IgD-negative memory B cell (primary cell): Measurements from ENCODE around the gene CLEC16A. TPM values are rescaled to one million over a fixed set of nuclear protein-coding genes. Genes with fewer than 3 reads are reported as not detected.

ENCODE experiments used
- H3K27ac Mint-ChIP-seq, 3 donors: one replicate each; pipeline ENCODE4 v1.8.0; 2020 to 2022; ENCODE audit warnings: mild to moderate bottlenecking in 3 of 3, mixed read lengths in 3 of 3, moderate library complexity in 1 of 3
- H3K27me3 Mint-ChIP-seq: one replicate; pipeline ENCODE4 v1.8.0; 2021; ENCODE audit warnings: mixed read lengths
- H3K36me3 Mint-ChIP-seq: one replicate; pipeline ENCODE4 v1.8.0; 2020; ENCODE audit warnings: mild to moderate bottlenecking, mixed read lengths
- H3K4me1 Mint-ChIP-seq, 3 donors: one replicate each; pipeline ENCODE4 v1.8.0; 2020 to 2022; ENCODE audit warnings: mixed read lengths in 3 of 3, mild to moderate bottlenecking in 1 of 3
- H3K4me3 Mint-ChIP-seq, 4 donors: one replicate each; pipeline ENCODE4 v1.8.0; 2020 to 2022; ENCODE audit warnings: mild to moderate bottlenecking in 4 of 4, mixed read lengths in 4 of 4, moderate library complexity in 3 of 4
- H3K9me3 Mint-ChIP-seq, 3 donors: one replicate each; pipeline ENCODE4 v1.8.0; 2020 to 2021; ENCODE audit warnings: mixed read lengths in 3 of 3, mild to moderate bottlenecking in 1 of 3
- polyA plus RNA-seq: library from polyadenylated mRNA; unstranded; fragments of 300-500 nt; fragmentation: Illumina TruSeq; gene quantifications from one replicate; pipeline ENCODE4 v1.2.3, GENCODE V29; 2021

CLEC16A gene
- polyA plus RNA-seq, 1 donor from 2014 or later = 21.1 TPM

GRCh38 chr16:11165894-11166665, 221.7 kb downstream of the CLEC16A start:
- H3K4me1 Mint-ChIP-seq = peaks cover 0 to 3% (median 0%) of the 10 kb centered on the region in 3 donors
- no peaks in the 10 kb centered on the region for H3K27me3 Mint-ChIP-seq
- H3K9me3 Mint-ChIP-seq = no peaks in the 10 kb centered on the region
- H3K27ac Mint-ChIP-seq = no peak overlapping the region
- H3K36me3 Mint-ChIP-seq = peaks cover 12% of the 10 kb centered on the region
- no peak overlapping the region for H3K4me3 Mint-ChIP-seq

- Mint-ChIP-seq H3K4me3 (no peak overlapping the region), H3K4me1 (peaks cover 0 to 6% (median 3%) of the 10 kb centered on the region in 3 donors), H3K9me3 (no peaks in the 10 kb centered on the region), H3K27ac (no peak overlapping the region), H3K36me3 (peaks cover 11% of the 10 kb centered on the region), H3K27me3 (no peaks in the 10 kb centered on the region)
Measured at GRCh38 chr16:11167581-11167980, 223.2 kb downstream of the CLEC16A start.

GRCh38 chr16:11168386-11169051, 224.2 kb downstream of the CLEC16A start:
- Mint-ChIP-seq H3K36me3 (peaks cover 16% of the 10 kb centered on the region), H3K4me3 (no peak overlapping the region), H3K27ac (peak overlapping the region in 1 of 3 donors; percentile 47)

GRCh38 chr16:11169641-11170040, 225.3 kb downstream of the CLEC16A start:
- Mint-ChIP-seq H3K27ac (no peak overlapping the region), H3K36me3 (peaks cover 18% of the 10 kb centered on the region), H3K9me3 (no peaks in the 10 kb centered on the region), H3K4me1 (peaks cover 0 to 12% (median 4%) of the 10 kb centered on the region in 3 donors), H3K4me3 (peak overlapping the region in 1 of 4 donors; percentile 12), H3K27me3 (no peaks in the 10 kb centered on the region)

More at GRCh38 chr16:11168386-11169051, 224.2 kb downstream of the CLEC16A start:
- Mint-ChIP-seq H3K9me3 (no peaks in the 10 kb centered on the region), H3K4me1 (peaks cover 0 to 9% (median 3%) of the 10 kb centered on the region in 3 donors), H3K27me3 (no peaks in the 10 kb centered on the region)

GRCh38 chr16:11170201-11170600, 225.8 kb downstream of the CLEC16A start:
- H3K36me3 Mint-ChIP-seq = peaks cover 21% of the 10 kb centered on the region
- H3K27me3 Mint-ChIP-seq = no peaks in the 10 kb centered on the region
- peaks cover under 1 to 17% (median 7%) of the 10 kb centered on the region in 3 donors for H3K4me1 Mint-ChIP-seq
- no peak overlapping the region for H3K4me3 Mint-ChIP-seq
- H3K27ac Mint-ChIP-seq = peak overlapping the region in 1 of 3 donors; percentile 81
- H3K9me3 Mint-ChIP-seq = no peaks in the 10 kb centered on the region

GRCh38 chr16:11170696-11171447, 226.5 kb downstream of the CLEC16A start:
- Mint-ChIP-seq H3K9me3 (no peaks in the 10 kb centered on the region), H3K4me3 (no peak overlapping the region), H3K27me3 (no peaks in the 10 kb centered on the region), H3K4me1 (peaks cover 8 to 20% (median 14%) of the 10 kb centered on the region in 3 donors), H3K36me3 (peaks cover 20% of the 10 kb centered on the region), H3K27ac (peak overlapping the region in 1 of 3 donors; percentile 81)

DNA sequence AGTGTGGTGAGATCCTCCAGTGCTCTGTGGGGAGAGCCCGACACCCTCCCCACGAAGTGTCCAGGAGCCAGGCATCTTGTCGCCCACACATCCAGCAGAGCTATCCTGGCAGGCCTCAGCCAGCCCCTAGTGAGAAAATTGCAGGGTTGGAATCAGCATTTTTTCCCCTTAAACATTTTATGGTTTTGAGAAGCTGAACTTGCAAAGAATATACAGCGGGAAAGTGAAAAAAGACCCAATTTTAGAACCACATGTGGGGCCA, 227.0 kb downstream of the CLEC16A start:
- H3K4me3 Mint-ChIP-seq = no peak overlapping the region

DNA sequence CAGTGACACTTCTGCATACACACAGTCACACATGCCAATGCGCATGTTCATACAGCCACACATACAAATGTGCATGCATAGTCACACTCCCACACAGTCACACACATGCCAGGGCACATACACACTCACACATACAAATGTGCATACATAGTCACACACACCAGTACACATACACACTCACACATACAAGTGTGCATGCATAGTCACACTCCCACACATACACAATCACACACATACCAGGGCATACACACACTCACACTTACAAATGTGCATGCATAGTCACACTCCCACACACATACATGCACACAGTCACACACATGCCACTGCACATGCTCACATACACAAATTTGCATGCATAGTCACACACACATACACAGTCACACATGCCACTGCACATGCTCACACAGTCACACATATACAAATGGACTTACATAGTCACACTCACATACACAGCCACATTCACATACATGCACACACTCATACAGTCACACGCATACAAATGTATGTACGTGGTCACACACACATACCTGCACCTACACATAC, 227.5 kb downstream of the CLEC16A start:
- H3K4me1 Mint-ChIP-seq = peaks cover 9 to 22% (median 20%) of the 10 kb centered on the region in 3 donors
- no peak overlapping the region for H3K4me3 Mint-ChIP-seq
- H3K9me3 Mint-ChIP-seq = no peaks in the 10 kb centered on the region
- no peak overlapping the region for H3K27ac Mint-ChIP-seq
- H3K27me3 Mint-ChIP-seq = no peaks in the 10 kb centered on the region
- H3K36me3 Mint-ChIP-seq = peaks cover 22% of the 10 kb centered on the region

More for the DNA sequence above, 227.0 kb downstream of the CLEC16A start:
- Mint-ChIP-seq H3K4me1 (peaks cover 9 to 22% (median 18%) of the 10 kb centered on the region in 3 donors), H3K9me3 (no peaks in the 10 kb centered on the region), H3K27ac (no peak overlapping the region), H3K36me3 (peaks cover 20% of the 10 kb centered on the region), H3K27me3 (no peaks in the 10 kb centered on the region)

- H3K9me3 Mint-ChIP-seq = no peaks in the 10 kb centered on the region
- H3K4me1 Mint-ChIP-seq = peaks cover 9 to 22% (median 20%) of the 10 kb centered on the region in 3 donors
- peak overlapping the region in 1 of 3 donors; percentile 57 for H3K27ac Mint-ChIP-seq
- no peak overlapping the region for H3K4me3 Mint-ChIP-seq
- peaks cover 22% of the 10 kb centered on the region for H3K36me3 Mint-ChIP-seq
- H3K27me3 Mint-ChIP-seq = no peaks in the 10 kb centered on the region
Measured at GRCh38 chr16:11173426-11173825, 229.1 kb downstream of the CLEC16A start.

GRCh38 chr16:11174141-11174540, 229.8 kb downstream of the CLEC16A start:
- H3K4me1 Mint-ChIP-seq = peaks cover 9 to 22% (median 20%) of the 10 kb centered on the region in 3 donors
- H3K27me3 Mint-ChIP-seq = no peaks in the 10 kb centered on the region
- peaks cover 24% of the 10 kb centered on the region for H3K36me3 Mint-ChIP-seq
- H3K27ac Mint-ChIP-seq = no peak overlapping the region
- H3K9me3 Mint-ChIP-seq = no peaks in the 10 kb centered on the region
- H3K4me3 Mint-ChIP-seq = no peak overlapping the region

GRCh38 chr16:11175106-11175786, 230.9 kb downstream of the CLEC16A start:
- Mint-ChIP-seq H3K9me3 (no peaks in the 10 kb centered on the region), H3K27ac (peak overlapping the region; percentile 9 to 95 (median 80)), H3K36me3 (peaks cover 25% of the 10 kb centered on the region), H3K27me3 (no peaks in the 10 kb centered on the region), H3K4me3 (peak overlapping the region in 1 of 4 donors; percentile 20), H3K4me1 (peaks cover 12 to 25% (median 22%) of the 10 kb centered on the region in 3 donors)

DNA sequence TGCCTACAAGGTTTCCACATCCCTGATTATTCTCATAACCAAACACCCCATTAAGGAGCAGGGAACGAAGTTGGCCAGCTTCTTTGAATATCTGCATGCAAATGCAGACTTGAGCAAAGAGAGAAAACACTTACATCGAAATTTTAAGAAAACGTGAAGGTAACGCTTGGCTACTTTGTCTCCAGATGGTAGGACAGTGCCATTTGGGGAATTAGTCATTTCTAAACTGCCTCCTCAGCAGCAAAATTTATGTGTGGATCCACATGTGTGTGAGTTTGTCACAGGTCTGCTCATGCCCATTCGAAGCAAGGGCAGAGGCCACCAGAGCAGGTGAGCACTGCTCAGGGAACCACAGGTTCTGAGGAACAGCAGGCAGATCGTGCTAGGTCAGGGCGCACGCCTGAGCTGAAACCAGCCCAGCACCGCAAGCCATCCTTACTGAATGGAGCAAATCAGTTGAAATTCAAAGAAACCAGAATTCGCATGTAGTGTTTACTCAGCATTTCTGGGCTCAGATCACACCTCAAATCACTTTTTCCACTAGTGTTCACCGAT, 231.5 kb downstream of the CLEC16A start:
- H3K36me3 Mint-ChIP-seq = peaks cover 25% of the 10 kb centered on the region

GRCh38 chr16:11177578-11178160, 233.3 kb downstream of the CLEC16A start:
- Mint-ChIP-seq H3K27me3 (no peaks in the 10 kb centered on the region), H3K9me3 (no peaks in the 10 kb centered on the region), H3K27ac (no peak overlapping the region), H3K4me3 (no peak overlapping the region), H3K4me1 (peaks cover 29 to 34% (median 32%) of the 10 kb centered on the region in 3 donors), H3K36me3 (peaks cover 24% of the 10 kb centered on the region)

More for the DNA sequence above, 231.5 kb downstream of the CLEC16A start:
- no peaks in the 10 kb centered on the region for H3K27me3 Mint-ChIP-seq
- H3K4me3 Mint-ChIP-seq = peak overlapping the region in 1 of 4 donors; percentile 11
- peaks cover 17 to 29% (median 24%) of the 10 kb centered on the region in 3 donors for H3K4me1 Mint-ChIP-seq
- H3K9me3 Mint-ChIP-seq = no peaks in the 10 kb centered on the region
- peak overlapping the region in 2 of 3 donors; percentile 9 to 95 for H3K27ac Mint-ChIP-seq

DNA sequence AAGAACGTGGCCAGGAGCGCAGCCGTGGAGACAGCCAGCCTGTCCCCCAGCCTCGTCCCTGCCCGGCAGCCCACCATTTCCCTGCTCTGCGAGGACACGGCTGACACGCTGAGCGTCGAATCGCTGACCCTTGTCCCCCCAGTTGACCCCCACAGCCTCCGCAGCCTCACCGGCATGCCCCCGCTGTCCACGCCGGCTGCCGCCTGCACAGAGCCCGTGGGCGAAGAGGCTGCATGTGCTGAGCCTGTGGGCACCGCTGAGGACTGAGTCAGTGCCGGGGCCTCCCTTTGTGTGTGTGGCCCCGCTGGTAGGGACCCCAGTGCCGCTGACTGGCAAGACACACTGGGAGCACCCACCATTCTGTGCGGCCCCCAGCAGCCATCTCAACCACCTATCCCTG, 234.1 kb downstream of the CLEC16A start:
- Mint-ChIP-seq H3K27me3 (no peaks in the 10 kb centered on the region), H3K4me3 (no peak overlapping the region), H3K4me1 (peaks cover 32 to 37% (median 36%) of the 10 kb centered on the region in 3 donors), H3K36me3 (peaks cover 19% of the 10 kb centered on the region), H3K9me3 (no peaks in the 10 kb centered on the region), H3K27ac (no peak overlapping the region)
